ENCODE data around the gene NRXN3.

Gene NRXN3

GRCh38 chr14:78186277-78186676 is 16.1 kb downstream of the NRXN3 start:
- H3K4me1 Mint-ChIP-seq: no peaks in the 10 kb centered on the region
- no peak for DNase-seq
- H3K4me3 Mint-ChIP-seq: no peak overlapping the region
- H3K27me3 Mint-ChIP-seq (ENCODE audit: low read depth, poor library complexity): peaks cover 46% of the 10 kb centered on the region
- H3K9me3 Mint-ChIP-seq: no peaks in the 10 kb centered on the region
- H3K36me3 Mint-ChIP-seq (ENCODE audit: low read depth): no peaks in the 10 kb centered on the region
- TF ChIP-seq, protein P1, sequence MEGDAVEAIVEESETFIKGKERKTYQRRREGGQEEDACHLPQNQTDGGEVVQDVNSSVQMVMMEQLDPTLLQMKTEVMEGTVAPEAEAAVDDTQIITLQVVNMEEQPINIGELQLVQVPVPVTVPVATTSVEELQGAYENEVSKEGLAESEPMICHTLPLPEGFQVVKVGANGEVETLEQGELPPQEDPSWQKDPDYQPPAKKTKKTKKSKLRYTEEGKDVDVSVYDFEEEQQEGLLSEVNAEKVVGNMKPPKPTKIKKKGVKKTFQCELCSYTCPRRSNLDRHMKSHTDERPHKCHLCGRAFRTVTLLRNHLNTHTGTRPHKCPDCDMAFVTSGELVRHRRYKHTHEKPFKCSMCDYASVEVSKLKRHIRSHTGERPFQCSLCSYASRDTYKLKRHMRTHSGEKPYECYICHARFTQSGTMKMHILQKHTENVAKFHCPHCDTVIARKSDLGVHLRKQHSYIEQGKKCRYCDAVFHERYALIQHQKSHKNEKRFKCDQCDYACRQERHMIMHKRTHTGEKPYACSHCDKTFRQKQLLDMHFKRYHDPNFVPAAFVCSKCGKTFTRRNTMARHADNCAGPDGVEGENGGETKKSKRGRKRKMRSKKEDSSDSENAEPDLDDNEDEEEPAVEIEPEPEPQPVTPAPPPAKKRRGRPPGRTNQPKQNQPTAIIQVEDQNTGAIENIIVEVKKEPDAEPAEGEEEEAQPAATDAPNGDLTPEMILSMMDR (IDR thresholded peaks at IDR 0.05): no peak
- H3K27ac Mint-ChIP-seq: no peak overlapping the region

- no peaks in the 10 kb centered on the region for H3K4me1 Mint-ChIP-seq
- TF ChIP-seq, protein P1 (IDR thresholded peaks at IDR 0.05): no peak
- no peak overlapping the region for H3K27ac Mint-ChIP-seq
- DNase-seq: no peak
- peaks cover 32% of the 10 kb centered on the region for H3K27me3 Mint-ChIP-seq (ENCODE audit: low read depth, poor library complexity)
- H3K9me3 Mint-ChIP-seq: no peaks in the 10 kb centered on the region
- H3K4me3 Mint-ChIP-seq: no peak overlapping the region
- H3K36me3 Mint-ChIP-seq (ENCODE audit: low read depth): no peaks in the 10 kb centered on the region
Measured at GRCh38 chr14:78188882-78189281, 18.7 kb downstream of the NRXN3 start.

GRCh38 chr14:78195431-78195830 is 25.3 kb downstream of the NRXN3 start:
- peaks cover 11% of the 10 kb centered on the region for H3K27me3 Mint-ChIP-seq (ENCODE audit: low read depth, poor library complexity)
- no peak overlapping the region for H3K27ac Mint-ChIP-seq
- H3K9me3 Mint-ChIP-seq: peaks cover 4% of the 10 kb centered on the region
- no peak for DNase-seq
- no peak overlapping the region for H3K4me3 Mint-ChIP-seq
- TF ChIP-seq, protein P1 (IDR thresholded peaks at IDR 0.05): no peak
- no peaks in the 10 kb centered on the region for H3K4me1 Mint-ChIP-seq
- H3K36me3 Mint-ChIP-seq (ENCODE audit: low read depth): no peaks in the 10 kb centered on the region

- no peak for DNase-seq
- peaks cover 11% of the 10 kb centered on the region for H3K27me3 Mint-ChIP-seq (ENCODE audit: low read depth, poor library complexity)
- TF ChIP-seq, protein P1 (IDR thresholded peaks at IDR 0.05): no peak
- H3K4me1 Mint-ChIP-seq: no peaks in the 10 kb centered on the region
- no peak overlapping the region for H3K4me3 Mint-ChIP-seq
- H3K9me3 Mint-ChIP-seq: peaks cover 4% of the 10 kb centered on the region
- H3K36me3 Mint-ChIP-seq (ENCODE audit: low read depth): no peaks in the 10 kb centered on the region
- no peak overlapping the region for H3K27ac Mint-ChIP-seq
Measured at GRCh38 chr14:78196323-78196722, 26.1 kb downstream of the NRXN3 start.

DNA sequence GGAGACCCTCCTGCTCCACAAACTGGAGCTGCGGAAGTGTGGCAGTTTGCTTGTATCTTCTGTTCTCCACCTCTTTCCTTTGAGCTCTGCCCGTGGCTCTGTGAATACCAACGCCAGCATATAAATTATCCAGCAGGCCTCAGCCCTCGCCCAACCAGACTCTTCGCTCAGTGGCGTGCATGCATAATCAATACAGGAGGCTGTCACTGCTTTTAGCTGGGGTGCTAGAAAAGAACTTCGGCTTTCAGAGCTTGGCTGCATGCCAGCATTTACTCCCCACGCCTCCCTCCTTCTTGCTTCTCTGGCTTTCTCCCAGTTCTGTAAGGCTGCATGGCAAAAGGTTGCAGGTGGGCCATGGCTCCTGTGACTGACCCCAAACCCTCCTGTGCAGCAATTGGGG is 26.9 kb downstream of the NRXN3 start:
- Mint-ChIP-seq H3K36me3 (ENCODE audit: low read depth) (no peaks in the 10 kb centered on the region), H3K9me3 (peaks cover 4% of the 10 kb centered on the region), H3K4me1 (no peaks in the 10 kb centered on the region), H3K4me3 (no peak overlapping the region), H3K27me3 (ENCODE audit: low read depth, poor library complexity) (peaks cover 8% of the 10 kb centered on the region), H3K27ac (no peak overlapping the region)
- no peak for DNase-seq
- TF ChIP-seq, protein P1 (IDR thresholded peaks at IDR 0.05): no peak

DNA sequence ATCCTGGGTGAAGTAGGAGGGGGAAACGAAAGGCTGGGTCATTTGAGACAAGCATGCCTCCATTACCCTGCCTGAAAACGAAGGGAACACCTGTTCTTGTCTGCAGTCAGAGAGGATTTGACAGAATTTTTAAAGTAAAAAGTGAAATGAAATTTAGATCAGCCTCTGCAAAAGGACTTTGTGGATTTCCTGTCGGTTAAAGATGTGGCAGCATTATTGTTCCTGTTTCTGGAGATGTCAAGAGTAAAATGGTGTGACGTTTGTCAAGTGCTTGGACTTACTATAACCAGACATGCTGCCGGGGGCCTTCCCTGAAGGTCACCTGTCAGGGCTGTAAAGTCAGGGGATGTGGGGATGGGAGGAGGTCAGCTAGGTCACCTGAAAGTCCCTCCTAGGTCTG is 32.0 kb downstream of the NRXN3 start:
- H3K36me3 Mint-ChIP-seq (ENCODE audit: low read depth): no peaks in the 10 kb centered on the region
- H3K27ac Mint-ChIP-seq: peak overlapping the region; percentile 55
- H3K9me3 Mint-ChIP-seq: no peaks in the 10 kb centered on the region
- DNase-seq: no peak
- peaks cover 22% of the 10 kb centered on the region for H3K27me3 Mint-ChIP-seq (ENCODE audit: low read depth, poor library complexity)
- H3K4me3 Mint-ChIP-seq: no peak overlapping the region
- no peaks in the 10 kb centered on the region for H3K4me1 Mint-ChIP-seq
- TF ChIP-seq, protein P1 (IDR thresholded peaks at IDR 0.05): no peak

All from nephron progenitor cell (in vitro differentiated cells).